ENCODE measurements around the gene DEF6. TPM values are rescaled to one million over a fixed set of nuclear protein-coding genes. Genes with fewer than 3 reads are reported as not detected.

Gene DEF6
- total and polyA plus RNA-seq, 2 of the 13 experiments (the other 11 are each of a cell fraction or from before 2014, with no cell fraction given), result 5.2 to 10.0 TPM

DNA sequence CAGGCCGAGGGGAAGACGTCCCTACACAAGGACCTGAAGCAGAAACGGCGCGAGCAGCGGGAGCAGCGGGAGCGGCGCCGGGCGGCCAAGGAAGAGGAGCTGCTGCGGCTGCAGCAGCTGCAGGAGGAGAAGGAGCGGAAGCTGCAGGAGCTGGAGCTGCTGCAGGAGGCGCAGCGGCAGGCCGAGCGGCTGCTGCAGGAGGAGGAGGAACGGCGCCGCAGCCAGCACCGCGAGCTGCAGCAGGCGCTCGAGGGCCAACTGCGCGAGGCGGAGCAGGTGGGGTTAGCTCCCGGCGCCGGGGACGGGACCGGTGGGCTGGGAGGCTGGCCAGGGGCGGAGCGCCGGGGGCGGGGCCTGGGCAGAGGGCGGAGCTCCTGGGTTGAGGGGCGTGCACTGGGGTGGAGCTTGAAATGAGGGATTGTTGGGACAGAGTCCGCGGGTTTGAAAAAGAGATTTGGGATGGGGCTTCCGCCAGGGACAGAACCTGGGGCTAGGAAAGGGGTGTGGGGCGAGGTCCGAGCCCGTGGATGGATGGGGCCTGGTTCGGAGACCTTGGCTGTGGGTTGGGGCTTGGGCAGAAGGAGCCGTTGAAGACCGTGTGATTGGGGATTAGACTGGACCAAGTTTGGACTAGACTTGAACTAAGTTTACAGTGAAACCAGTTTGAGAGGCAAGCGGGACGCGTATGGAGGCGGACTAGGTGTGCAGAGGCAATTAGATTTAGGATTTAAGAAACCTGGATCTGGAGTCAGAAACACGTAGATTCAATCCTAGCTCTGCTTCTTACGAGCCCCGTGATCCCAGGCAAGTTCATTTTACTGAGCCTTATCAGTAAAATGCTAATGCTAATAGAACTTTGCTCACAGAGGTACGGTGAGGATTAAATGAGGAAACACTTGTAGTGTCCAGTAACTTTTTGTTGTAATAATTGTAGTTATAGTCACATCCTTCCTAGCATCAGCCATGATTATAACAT lies 20.9 kb downstream of the DEF6 start (continued):
- TF ChIP-seq ZZZ3 (CRISPR knock-in tag; IDR thresholded peaks at IDR 0.05; ENCODE audit: borderline replicate concordance), result no peak
- peak; percentile 98 for TF ChIP-seq ERF (CRISPR knock-in tag; IDR thresholded peaks at IDR 0.05)
- TF ChIP-seq MIER3 (CRISPR knock-in tag; IDR thresholded peaks at IDR 0.05; ENCODE audit: borderline replicate concordance), result no peak; the same call in 1 of the 2 replicates
- TF ChIP-seq, protein P1, sequence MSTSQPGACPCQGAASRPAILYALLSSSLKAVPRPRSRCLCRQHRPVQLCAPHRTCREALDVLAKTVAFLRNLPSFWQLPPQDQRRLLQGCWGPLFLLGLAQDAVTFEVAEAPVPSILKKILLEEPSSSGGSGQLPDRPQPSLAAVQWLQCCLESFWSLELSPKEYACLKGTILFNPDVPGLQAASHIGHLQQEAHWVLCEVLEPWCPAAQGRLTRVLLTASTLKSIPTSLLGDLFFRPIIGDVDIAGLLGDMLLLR (CRISPR knock-in tag; IDR thresholded peaks at IDR 0.05), result no peak
- TF ChIP-seq CREM (IDR thresholded peaks at IDR 0.05), result no peak
- no peak for TF ChIP-seq CREM (CRISPR knock-in tag; IDR thresholded peaks at IDR 0.05)
- TF ChIP-seq ZFP90 (CRISPR knock-in tag; IDR thresholded peaks at IDR 0.05; ENCODE audit: borderline replicate concordance), result peak; percentile 87; the same call in 1 of the 2 replicates
- 0 out of 2 replicates have a peak, but pooled peaks have one; percentile 14 for TF ChIP-seq ZNF549 (CRISPR knock-in tag; IDR thresholded peaks at IDR 0.05)
- TF ChIP-seq TERF1 (CRISPR knock-in tag; IDR thresholded peaks at IDR 0.05), result peak; percentile 7; the same call in 1 of the 2 replicates
- peak; percentile 80 for TF ChIP-seq MED1 (CRISPR knock-in tag; IDR thresholded peaks at IDR 0.05)
- peak; percentile 79 for TF ChIP-seq ISL2 (CRISPR knock-in tag; IDR thresholded peaks at IDR 0.05)
- no peak for TF ChIP-seq ZBTB20 (CRISPR knock-in tag; IDR thresholded peaks at IDR 0.05; ENCODE audit: borderline replicate concordance, low read depth)
- TF ChIP-seq ZNF713 (CRISPR knock-in tag; IDR thresholded peaks at IDR 0.05), result 0 out of 2 replicates have a peak, but pooled peaks have one; percentile 39
- TF ChIP-seq, protein P2, sequence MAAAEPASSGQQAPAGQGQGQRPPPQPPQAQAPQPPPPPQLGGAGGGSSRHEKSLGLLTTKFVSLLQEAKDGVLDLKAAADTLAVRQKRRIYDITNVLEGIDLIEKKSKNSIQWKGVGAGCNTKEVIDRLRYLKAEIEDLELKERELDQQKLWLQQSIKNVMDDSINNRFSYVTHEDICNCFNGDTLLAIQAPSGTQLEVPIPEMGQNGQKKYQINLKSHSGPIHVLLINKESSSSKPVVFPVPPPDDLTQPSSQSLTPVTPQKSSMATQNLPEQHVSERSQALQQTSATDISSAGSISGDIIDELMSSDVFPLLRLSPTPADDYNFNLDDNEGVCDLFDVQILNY (CRISPR knock-in tag; conservative IDR thresholded peaks at IDR 0.05), result no peak; the same call in 1 of the 2 replicates
- TF ChIP-seq, protein P3, sequence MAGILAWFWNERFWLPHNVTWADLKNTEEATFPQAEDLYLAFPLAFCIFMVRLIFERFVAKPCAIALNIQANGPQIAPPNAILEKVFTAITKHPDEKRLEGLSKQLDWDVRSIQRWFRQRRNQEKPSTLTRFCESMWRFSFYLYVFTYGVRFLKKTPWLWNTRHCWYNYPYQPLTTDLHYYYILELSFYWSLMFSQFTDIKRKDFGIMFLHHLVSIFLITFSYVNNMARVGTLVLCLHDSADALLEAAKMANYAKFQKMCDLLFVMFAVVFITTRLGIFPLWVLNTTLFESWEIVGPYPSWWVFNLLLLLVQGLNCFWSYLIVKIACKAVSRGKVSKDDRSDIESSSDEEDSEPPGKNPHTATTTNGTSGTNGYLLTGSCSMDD (CRISPR knock-in tag; IDR thresholded peaks at IDR 0.05), result 0 out of 2 replicates have a peak, but pooled peaks have one; percentile 10
- TF ChIP-seq IKZF4 (CRISPR knock-in tag; IDR thresholded peaks at IDR 0.05; ENCODE audit: borderline replicate concordance, low read depth, not compliant biosample characterization), result peak; percentile 72
- peak; percentile 29 for TF ChIP-seq ZNF788 (CRISPR knock-in tag; IDR thresholded peaks at IDR 0.05; ENCODE audit: borderline replicate concordance)
- TF ChIP-seq ZFYVE20 (CRISPR knock-in tag; IDR thresholded peaks at IDR 0.05; ENCODE audit: borderline replicate concordance, low read depth), result no peak
- TF ChIP-seq MEF2D (CRISPR knock-in tag; IDR thresholded peaks at IDR 0.05), result 0 out of 2 replicates have a peak, but pooled peaks have one; percentile 30
- TF ChIP-seq ZBTB7A (CRISPR knock-in tag; IDR thresholded peaks at IDR 0.05), result no peak
- peak; percentile 58; the same call in 1 of the 2 replicates for TF ChIP-seq ZNF768 (CRISPR knock-in tag; IDR thresholded peaks at IDR 0.05)
- TF ChIP-seq KLF9 (CRISPR knock-in tag; IDR thresholded peaks at IDR 0.05; ENCODE audit: low read depth), result peak; percentile 80; the same call in 1 of the 2 replicates
- no peak for TF ChIP-seq PCBP1 (IDR thresholded peaks at IDR 0.05; ENCODE audit: borderline replicate concordance, low read depth, low read length)
- no peak for TF ChIP-seq ZNF850 (CRISPR knock-in tag; conservative IDR thresholded peaks at IDR 0.05)
- TF ChIP-seq FLYWCH1 (CRISPR knock-in tag; IDR thresholded peaks at IDR 0.05), result no peak; the same call in 1 of the 2 replicates

Measured in HepG2 (cell line).